RWPE2 (cell line): ENCODE results near the gene CALML6.

ENCODE experiments used
- ATAC-seq: fragments of 200-7000 bp; cut with Tn5 transposase; 3 replicates; pipeline ENCODE4 v1.9.1; 2021; ENCODE audit warnings: low read depth
- DNase-seq: peaks from one replicate; pipeline ENCODE4 v3.0.0-alpha.2; 2020; ENCODE audit warnings: low spot score
- H3K27ac ChIP-seq: fragments of 450-650 bp; 2 replicates; pipeline ENCODE4 v1.5.1; 2017; ENCODE audit warnings: mild to moderate bottlenecking; ENCODE audit not compliant: poor library complexity, severe bottlenecking
- H3K27me3 ChIP-seq: fragments of 250-450 bp; sonication (Bioruptor Pico); 2 replicates; pipeline ENCODE4 v1.5.1; 2021; ENCODE audit warnings: mild to moderate bottlenecking, moderate library complexity; ENCODE audit not compliant: insufficient read depth, poor library complexity, severe bottlenecking
- H3K36me3 ChIP-seq: fragments of 250-450 bp; sonication (Bioruptor Pico); 2 replicates; pipeline ENCODE4 v1.5.1; 2020; ENCODE audit warnings: low read depth, mild to moderate bottlenecking, moderate library complexity
- H3K4me1 ChIP-seq: fragments of 250-450 bp; sonication (Bioruptor Pico); 2 replicates; pipeline ENCODE4 v1.5.1; 2021; ENCODE audit warnings: mild to moderate bottlenecking, moderate library complexity; ENCODE audit not compliant: insufficient read depth, poor library complexity, severe bottlenecking
- H3K4me3 ChIP-seq: fragments of 250-450 bp; sonication (Bioruptor Pico); 2 replicates; pipeline ENCODE4 v1.5.1; 2021; ENCODE audit warnings: mild to moderate bottlenecking, moderate library complexity; ENCODE audit not compliant: severe bottlenecking
- H3K9me3 ChIP-seq: fragments of 250-450 bp; sonication (Bioruptor Pico); 2 replicates; pipeline ENCODE4 v1.5.1; 2021; ENCODE audit warnings: mild to moderate bottlenecking, moderate library complexity; ENCODE audit not compliant: severe bottlenecking
- CTCF ChIP-seq: fragments of 450-650 bp; IDR thresholded peaks from one replicate; pipeline ENCODE4 v1.5.1; 2017; ENCODE audit warnings: mild to moderate bottlenecking, moderate library complexity; ENCODE audit not compliant: poor library complexity, severe bottlenecking

Gene CALML6

GRCh38 chr1:1910651-1911331 lies 4.3 kb upstream of the CALML6 start:
- no peaks in the 10 kb centered on the region for H3K27me3 ChIP-seq
- no peak for ATAC-seq

GRCh38 chr1:1911350-1912041 lies 3.6 kb upstream of the CALML6 start:
- H3K27ac ChIP-seq = no peak overlapping the region
- H3K9me3 ChIP-seq = no peaks in the 10 kb centered on the region
- no peak for TF ChIP-seq CTCF
- DNase-seq = peak; percentile 59
- no peak overlapping the region for H3K4me3 ChIP-seq
- ATAC-seq = no peak
- H3K36me3 ChIP-seq = no peaks in the 10 kb centered on the region
- H3K4me1 ChIP-seq = peaks cover 17% of the 10 kb centered on the region
- no peaks in the 10 kb centered on the region for H3K27me3 ChIP-seq

More at GRCh38 chr1:1910651-1911331, 4.3 kb upstream of the CALML6 start:
- peak; percentile 45 for DNase-seq
- Histone ChIP-seq H3K9me3 (no peaks in the 10 kb centered on the region), H3K36me3 (no peaks in the 10 kb centered on the region), H3K4me3 (no peak overlapping the region), H3K27ac (no peak overlapping the region), H3K4me1 (peaks cover 19% of the 10 kb centered on the region)
- TF ChIP-seq CTCF = no peak

GRCh38 chr1:1914101-1914970 lies 724 bp upstream of the CALML6 start:
- H3K27me3 ChIP-seq = no peaks in the 10 kb centered on the region
- no peak overlapping the region for H3K4me3 ChIP-seq
- H3K27ac ChIP-seq = no peak overlapping the region
- peak; percentile 54 for DNase-seq
- ATAC-seq = no peak
- H3K9me3 ChIP-seq = no peaks in the 10 kb centered on the region
- TF ChIP-seq CTCF = no peak
- no peaks in the 10 kb centered on the region for H3K4me1 ChIP-seq
- H3K36me3 ChIP-seq = no peaks in the 10 kb centered on the region

GRCh38 chr1:1915911-1916840 lies 1.1 kb downstream of the CALML6 start:
- Histone ChIP-seq H3K27ac (no peak overlapping the region), H3K4me3 (no peak overlapping the region), H3K36me3 (no peaks in the 10 kb centered on the region), H3K27me3 (no peaks in the 10 kb centered on the region), H3K4me1 (no peaks in the 10 kb centered on the region), H3K9me3 (no peaks in the 10 kb centered on the region)
- ATAC-seq (no peak), DNase-seq (peak; percentile 58)
- no peak for TF ChIP-seq CTCF
